Smooth muscle cell (in vitro differentiated cells): ENCODE measurements around the gene ATAD3B. TPM values are rescaled to one million over a fixed set of nuclear protein-coding genes. Genes with fewer than 3 reads are reported as not detected.
A peak's percentile ranks its signal among the peaks of the same experiment; 100 is the strongest.

Experiments
- DNase-seq: peaks from one replicate; lab custom pipeline; 2025; ENCODE audit not compliant: unreplicated experiment; lab: John Stamatoyannopoulos, UW
- H2AFZ ChIP-seq: fragments of 200-600 bp; sonication (generic); 2 replicates; pipeline ENCODE4 v1.6.0; 2016; ENCODE audit warnings: antibody characterized with exemption, low read depth, mild to moderate bottlenecking
- H3F3A ChIP-seq: fragments of 200-600 bp; sonication (generic); 2 replicates; pipeline ENCODE4 v1.6.0; 2017; ENCODE audit warnings: antibody characterized with exemption, low read depth
- H3K27ac ChIP-seq: fragments of 200-600 bp; sonication (generic); 2 replicates; pipeline ENCODE4 v1.5.1; 2016; ENCODE audit warnings: low read depth, mild to moderate bottlenecking
- H3K27me3 ChIP-seq: fragments of 200-600 bp; sonication (generic); 2 replicates; pipeline ENCODE4 v1.6.1; 2016; ENCODE audit warnings: low read depth, mild to moderate bottlenecking
- H3K36me3 ChIP-seq: fragments of 200-600 bp; sonication (generic); 2 replicates; pipeline ENCODE4 v1.5.1; 2016; ENCODE audit warnings: low read depth
- H3K4me1 ChIP-seq: fragments of 200-600 bp; sonication (generic); 2 replicates; pipeline ENCODE4 v1.5.1; 2016; ENCODE audit warnings: low read depth
- H3K4me2 ChIP-seq: fragments of 200-600 bp; sonication (generic); 2 replicates; pipeline ENCODE4 v1.6.0; 2016; ENCODE audit warnings: mild to moderate bottlenecking
- H3K4me3 ChIP-seq: fragments of 200-600 bp; sonication (generic); 2 replicates; pipeline ENCODE4 v1.5.1; 2016; ENCODE audit warnings: mild to moderate bottlenecking
- H3K79me2 ChIP-seq: fragments of 200-600 bp; sonication (generic); 2 replicates; pipeline ENCODE4 v1.6.0; 2016; ENCODE audit warnings: low read depth, mild to moderate bottlenecking
- H3K9ac ChIP-seq: fragments of 200-600 bp; sonication (generic); 2 replicates; pipeline ENCODE4 v1.6.0; 2016; ENCODE audit warnings: low read depth
- H3K9me3 ChIP-seq: fragments of 200-600 bp; sonication (generic); replicated peaks from 2 replicates; pipeline ENCODE4 v1.5.1; 2016; ENCODE audit warnings: low read depth
- H4K20me1 ChIP-seq: fragments of 200-600 bp; sonication (generic); 2 replicates; pipeline ENCODE4 v1.6.0; 2016; ENCODE audit warnings: low read depth
- WGBS: methylation state at CpG from one replicate; pipeline ENCODE4 v1.1.7; 2016; ENCODE audit warnings: low lambda C conversion rate; 5-methylcytosine and 5-hydroxymethylcytosine counted together
- polyA plus RNA-seq: library from polyadenylated mRNA; unstranded; fragments of >200 nt; fragmentation: Nextera tagmentation; extraction: Ambion mirVana; gene quantifications from 2 replicates; pipeline ENCODE4 v1.2.1, GENCODE V29; 2016
- total RNA-seq: library from RNA; depleted of rRNA; stranded (reverse); fragments of >200 nt; gene quantifications from 2 replicates; pipeline ENCODE4 v1.2.3, GENCODE V29; 2014
- TF ChIP-seq, protein P1 (sequence below): fragments of 200-600 bp; sonication (generic); IDR thresholded peaks from 2 replicates; pipeline ENCODE4 v1.5.1; 2017; ENCODE audit warnings: borderline replicate concordance, mild to moderate bottlenecking, antibody characterized with exemption; ENCODE audit not compliant: insufficient read depth, poor library complexity, severe bottlenecking

ATAD3B gene
- total and polyA plus RNA-seq, 2 experiments from 2014 or later = 8.6 to 20.2 TPM

DNA sequence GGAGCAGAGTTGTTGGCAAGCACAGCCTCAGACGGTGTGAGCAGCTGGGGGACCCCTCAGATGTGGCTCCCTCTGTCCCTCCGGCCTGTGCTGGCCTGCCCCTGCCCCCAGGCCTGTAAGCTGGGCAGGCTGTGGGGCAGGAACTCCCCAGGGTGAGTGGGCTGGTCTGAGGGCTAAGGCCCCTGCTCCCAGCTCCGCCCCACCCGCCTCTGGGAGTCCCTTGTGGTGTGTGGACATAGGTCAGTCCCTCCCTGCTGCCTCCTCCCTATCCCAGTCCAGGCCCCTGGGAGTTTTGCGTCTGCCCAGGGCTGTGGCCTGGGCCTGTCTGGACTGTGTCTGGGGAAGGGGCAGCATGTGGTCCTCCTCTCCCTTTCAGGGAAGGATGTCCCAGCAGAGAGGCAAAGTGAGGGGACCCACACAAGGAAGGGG is 39.7 kb upstream of the ATAD3B start:
- Histone ChIP-seq H3K9ac (no peak overlapping the region), H3K27ac (peak overlapping the region; percentile 89), H2AFZ (no peak overlapping the region), H3K9me3 (no peaks in the 10 kb centered on the region), H3F3A (peaks cover 32% of the 10 kb centered on the region), H4K20me1 (peaks cover 10% of the 10 kb centered on the region), H3K79me2 (peaks cover 11% of the 10 kb centered on the region), H3K4me3 (no peak overlapping the region), H3K27me3 (no peaks in the 10 kb centered on the region), H3K36me3 (no peaks in the 10 kb centered on the region), H3K4me1 (peaks cover 60% of the 10 kb centered on the region), H3K4me2 (peak overlapping the region; percentile 97)
- 5% methylated on average over 5 of the region's 5 CpGs for WGBS
- TF ChIP-seq, protein P1, sequence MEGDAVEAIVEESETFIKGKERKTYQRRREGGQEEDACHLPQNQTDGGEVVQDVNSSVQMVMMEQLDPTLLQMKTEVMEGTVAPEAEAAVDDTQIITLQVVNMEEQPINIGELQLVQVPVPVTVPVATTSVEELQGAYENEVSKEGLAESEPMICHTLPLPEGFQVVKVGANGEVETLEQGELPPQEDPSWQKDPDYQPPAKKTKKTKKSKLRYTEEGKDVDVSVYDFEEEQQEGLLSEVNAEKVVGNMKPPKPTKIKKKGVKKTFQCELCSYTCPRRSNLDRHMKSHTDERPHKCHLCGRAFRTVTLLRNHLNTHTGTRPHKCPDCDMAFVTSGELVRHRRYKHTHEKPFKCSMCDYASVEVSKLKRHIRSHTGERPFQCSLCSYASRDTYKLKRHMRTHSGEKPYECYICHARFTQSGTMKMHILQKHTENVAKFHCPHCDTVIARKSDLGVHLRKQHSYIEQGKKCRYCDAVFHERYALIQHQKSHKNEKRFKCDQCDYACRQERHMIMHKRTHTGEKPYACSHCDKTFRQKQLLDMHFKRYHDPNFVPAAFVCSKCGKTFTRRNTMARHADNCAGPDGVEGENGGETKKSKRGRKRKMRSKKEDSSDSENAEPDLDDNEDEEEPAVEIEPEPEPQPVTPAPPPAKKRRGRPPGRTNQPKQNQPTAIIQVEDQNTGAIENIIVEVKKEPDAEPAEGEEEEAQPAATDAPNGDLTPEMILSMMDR = no peak
- DNase-seq = peak; percentile 27

DNA sequence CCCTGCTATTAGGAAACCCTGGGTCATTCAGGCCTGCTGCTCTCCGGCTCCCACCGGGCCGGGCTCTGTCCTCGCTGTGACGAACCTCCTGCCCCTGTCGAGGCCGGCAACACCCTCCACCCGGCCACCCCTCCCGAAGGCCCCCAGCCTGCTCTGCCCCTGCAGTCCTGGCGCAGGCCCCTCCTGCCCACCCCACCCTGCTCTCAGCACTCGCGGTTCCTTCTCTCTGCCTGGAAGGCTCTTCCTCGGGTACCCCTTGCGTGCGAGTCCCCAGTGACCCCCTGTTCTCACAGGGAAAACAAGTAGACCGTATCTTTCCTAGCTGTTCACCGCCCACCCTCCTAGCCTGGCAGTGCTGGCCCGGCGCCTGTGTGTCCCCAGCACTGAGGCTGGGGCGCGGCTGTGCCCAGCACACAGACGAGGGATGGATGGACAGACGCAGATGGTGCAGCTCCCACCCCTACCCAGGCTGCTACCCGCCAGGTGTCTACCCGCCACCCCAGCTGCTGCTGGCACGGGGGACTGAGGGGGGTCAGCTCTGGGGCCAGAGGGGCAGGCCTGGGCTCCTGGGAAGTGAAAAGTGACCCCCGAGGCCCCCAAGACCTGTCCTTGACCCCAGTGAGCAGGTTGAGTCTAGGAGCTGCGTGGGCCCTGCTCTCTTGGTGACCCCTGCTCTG is 39.2 kb upstream of the ATAD3B start:
- H2AFZ ChIP-seq = no peak overlapping the region
- TF ChIP-seq, protein P1 = no peak
- H3K4me2 ChIP-seq = peak overlapping the region; percentile 97
- peaks cover 15% of the 10 kb centered on the region for H4K20me1 ChIP-seq
- no peak overlapping the region for H3K9ac ChIP-seq
- H3K4me3 ChIP-seq = no peak overlapping the region
- peaks cover 32% of the 10 kb centered on the region for H3F3A ChIP-seq
- WGBS = 72% methylated on average over 20 of the region's 28 CpGs
- H3K36me3 ChIP-seq = no peaks in the 10 kb centered on the region
- H3K27me3 ChIP-seq = no peaks in the 10 kb centered on the region
- peaks cover 16% of the 10 kb centered on the region for H3K79me2 ChIP-seq
- no peaks in the 10 kb centered on the region for H3K9me3 ChIP-seq
- H3K27ac ChIP-seq = peak overlapping the region; percentile 89
- DNase-seq = no peak
- H3K4me1 ChIP-seq = peaks cover 60% of the 10 kb centered on the region

DNA sequence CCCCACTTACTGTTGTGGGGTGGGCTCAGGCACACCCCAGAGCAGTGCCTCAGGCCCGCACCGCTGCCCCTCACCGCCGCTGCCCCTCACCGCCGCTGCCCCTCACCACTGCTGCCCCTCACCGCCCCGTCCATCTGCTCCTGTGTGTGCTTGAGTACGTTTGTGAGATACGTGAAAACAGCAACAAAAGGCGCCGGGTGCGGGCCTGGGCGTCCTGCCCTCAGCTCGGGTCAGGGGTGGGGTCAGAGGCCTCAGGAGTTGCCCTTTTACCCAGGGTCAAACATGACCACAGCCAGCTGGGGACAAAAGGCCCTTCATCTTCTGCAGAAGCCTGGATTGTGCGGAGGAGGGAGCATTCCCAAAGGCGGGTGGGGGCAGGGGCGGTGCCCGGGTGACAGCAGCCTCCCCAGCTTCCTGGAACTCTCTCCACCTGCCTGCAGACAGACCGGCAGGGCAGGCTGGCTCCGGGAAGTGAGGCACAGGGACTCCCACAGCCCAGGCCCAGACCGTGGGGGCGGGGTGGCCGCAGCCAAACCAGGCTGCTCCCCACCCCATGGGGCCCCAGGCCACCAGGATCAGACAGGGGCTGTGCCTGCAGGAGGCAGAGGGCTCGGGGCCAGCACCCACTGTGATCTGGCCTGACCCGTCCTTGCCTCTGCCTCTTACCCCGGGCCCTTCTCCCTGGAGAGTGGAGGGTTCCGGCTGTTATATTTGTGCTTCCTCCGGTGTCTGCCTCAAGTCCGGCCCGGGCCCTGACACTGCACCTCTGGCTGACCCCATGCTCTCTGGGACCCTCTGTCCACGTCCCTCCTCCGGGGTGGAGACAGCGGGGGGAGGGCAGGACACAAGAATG is 38.4 kb upstream of the ATAD3B start:
- Histone ChIP-seq H4K20me1 (peaks cover 21% of the 10 kb centered on the region), H3K4me1 (peaks cover 60% of the 10 kb centered on the region), H2AFZ (no peak overlapping the region), H3K79me2 (peaks cover 16% of the 10 kb centered on the region), H3K9ac (peak overlapping the region; percentile 53), H3K9me3 (no peaks in the 10 kb centered on the region), H3K36me3 (no peaks in the 10 kb centered on the region), H3K27ac (peak overlapping the region; percentile 89), H3K27me3 (no peaks in the 10 kb centered on the region), H3K4me3 (no peak overlapping the region), H3K4me2 (peak overlapping the region; percentile 97), H3F3A (peaks cover 32% of the 10 kb centered on the region)
- 47% methylated on average over 28 of the region's 34 CpGs for WGBS
- TF ChIP-seq, protein P1 = no peak
- no peak for DNase-seq
